Stomach (tissue), 9 donors: ENCODE data around the gene CPO. TPM values are rescaled to one million over a fixed set of nuclear protein-coding genes. Genes with fewer than 3 reads are reported as not detected.

Experiments used
- DNase-seq, 2 donors: peaks; one replicate each; pipeline versions ENCODE4 v3.0.0 to v3.0.0-alpha.2; 2013 to 2019
- H3K27ac ChIP-seq, 5 donors: fragments of 200-600 bp in 4 of 5; sonication (generic) in 4 of 5; one replicate each; pipeline ENCODE4 v1.5.1; 2013 to 2019; ENCODE audit warnings: mild to moderate bottlenecking in 1 of 5, moderate library complexity in 1 of 5
- H3K27me3 ChIP-seq, 3 donors: fragments of 200-600 bp; sonication (generic); one replicate each; pipeline ENCODE4 v1.5.1; 2017 to 2019; ENCODE audit warnings: mixed run types in 1 of 3
- H3K36me3 ChIP-seq, 4 donors: fragments of 200-600 bp; sonication (generic); 1 replicate in 3 of 4; 2 replicates in 1 of 4; pipeline ENCODE4 v1.5.1; 2016 to 2019
- H3K4me1 ChIP-seq, 4 donors: fragments of 200-600 bp; sonication (generic); one replicate each; pipeline ENCODE4 v1.5.1; 2016 to 2019
- H3K4me3 ChIP-seq, 4 donors: fragments of 200-600 bp; sonication (generic) in 3 of 4; one replicate each; pipeline ENCODE4 v1.5.1; 2016 to 2019; ENCODE audit warnings: mild to moderate bottlenecking in 1 of 4
- H3K9me3 ChIP-seq, 4 donors: fragments of 200-600 bp; sonication (generic); one replicate each; pipeline ENCODE4 v1.5.1; 2016 to 2019
- EP300 ChIP-seq: sonication (generic); formaldehyde crosslinking; IDR thresholded peaks from one replicate; pipeline ENCODE4 v1.6.1; 2017; ENCODE audit warnings: antibody characterized with exemption
- POLR2A ChIP-seq, 4 donors: fragments of 450-650 bp; IDR thresholded peaks; one replicate each; pipeline ENCODE4 v1.6.1; 2016; ENCODE audit warnings: antibody characterized with exemption in 4 of 4, control low read depth in 2 of 4, mild to moderate bottlenecking in 1 of 4, moderate library complexity in 1 of 4
- POLR2AphosphoS5 ChIP-seq, 3 donors: sonication (generic); formaldehyde crosslinking; IDR thresholded peaks; one replicate each; pipeline ENCODE4 v1.6.1; 2016; ENCODE audit warnings: antibody characterized with exemption in 3 of 3
- WGBS, 5 donors: extraction: QIAGEN DNeasy Blood & Tissue Kit in 3 of 5; methylation state at CpG; one replicate each; pipeline versions ENCODE4 v1.1.5 to v1.1.7; 2013 to 2018; 5-methylcytosine and 5-hydroxymethylcytosine counted together
- intact Hi-C: fragments of 100-400 bp; cut with DNase I; formaldehyde crosslinking; loops from one replicate; pipeline ENCODE4 v1.15.1; 2023; ENCODE audit warnings: low total_unique reads
- polyA plus RNA-seq, 3 donors: library from polyadenylated mRNA; stranded (reverse); fragments of 200-250 nt; gene quantifications; one replicate each; pipeline ENCODE4 v1.2.3, GENCODE V29; 2013
- total RNA-seq, 5 donors: library from RNA; depleted of rRNA; stranded (reverse); fragments of >200 nt; gene quantifications; one replicate each; pipeline versions ENCODE4 v1.1.0 to v1.2.3, GENCODE V29; 2014 to 2016
- TF ChIP-seq, protein P1 (sequence below), 7 experiments: fragments of 450-650 bp in 4 of 7; fragments of 200-600 bp in 3 of 7; sonication (generic) in 3 of 7; IDR thresholded peaks; one replicate each; pipeline ENCODE4 v1.5.1; 2016 to 2019; ENCODE audit warnings: antibody characterized with exemption in 7 of 7, control low read depth in 2 of 7, mild to moderate bottlenecking in 1 of 7
- donor health status: healthy with polysubstance abuse.
- donor health status: Bipolar disorder and iron deficiency.
- donor health status: healthy.

Gene CPO
- total and polyA plus RNA-seq, 8 donors, result 0.33 to 0.37 TPM; not detected in 6

DNA sequence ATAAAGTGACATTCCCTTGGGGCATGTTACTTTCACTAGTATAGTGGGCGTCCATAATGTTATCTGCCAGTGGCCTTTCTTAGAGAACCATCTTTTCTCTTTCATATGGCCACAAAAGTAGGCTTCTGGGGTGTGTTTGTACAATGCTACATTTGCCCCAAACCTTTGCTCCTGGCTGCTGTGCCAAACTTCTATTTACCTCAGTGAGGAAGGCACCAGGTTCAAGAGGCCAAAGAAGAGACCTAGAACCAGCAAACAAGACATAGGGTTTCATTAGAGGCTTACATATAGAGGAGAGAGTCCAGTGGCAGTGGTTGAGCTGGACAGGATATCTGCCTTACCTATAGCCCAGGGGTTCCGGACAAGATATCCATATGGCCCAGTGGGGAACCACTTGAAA is 48.5 kb downstream of the CPO start:
- Histone ChIP-seq H3K4me1 (peaks cover 0 to 18% (median 6%) of the 10 kb centered on the region in 4 donors), H3K36me3 (no peaks in the 10 kb centered on the region), H3K9me3 (no peaks in the 10 kb centered on the region), H3K27me3 (no peaks in the 10 kb centered on the region), H3K4me3 (no peak overlapping the region), H3K27ac (no peak overlapping the region)
- 88 to 100% (median 94%) methylated on average over 2 of the region's 2 CpGs for WGBS, 5 donors
- no peak for DNase-seq
- intact Hi-C loops, result loop anchor here (10.0 kb wide), 1 partner anchor 183 kb away; no protein-coding TSS in a partner anchor
- TF ChIP-seq, protein P1, sequence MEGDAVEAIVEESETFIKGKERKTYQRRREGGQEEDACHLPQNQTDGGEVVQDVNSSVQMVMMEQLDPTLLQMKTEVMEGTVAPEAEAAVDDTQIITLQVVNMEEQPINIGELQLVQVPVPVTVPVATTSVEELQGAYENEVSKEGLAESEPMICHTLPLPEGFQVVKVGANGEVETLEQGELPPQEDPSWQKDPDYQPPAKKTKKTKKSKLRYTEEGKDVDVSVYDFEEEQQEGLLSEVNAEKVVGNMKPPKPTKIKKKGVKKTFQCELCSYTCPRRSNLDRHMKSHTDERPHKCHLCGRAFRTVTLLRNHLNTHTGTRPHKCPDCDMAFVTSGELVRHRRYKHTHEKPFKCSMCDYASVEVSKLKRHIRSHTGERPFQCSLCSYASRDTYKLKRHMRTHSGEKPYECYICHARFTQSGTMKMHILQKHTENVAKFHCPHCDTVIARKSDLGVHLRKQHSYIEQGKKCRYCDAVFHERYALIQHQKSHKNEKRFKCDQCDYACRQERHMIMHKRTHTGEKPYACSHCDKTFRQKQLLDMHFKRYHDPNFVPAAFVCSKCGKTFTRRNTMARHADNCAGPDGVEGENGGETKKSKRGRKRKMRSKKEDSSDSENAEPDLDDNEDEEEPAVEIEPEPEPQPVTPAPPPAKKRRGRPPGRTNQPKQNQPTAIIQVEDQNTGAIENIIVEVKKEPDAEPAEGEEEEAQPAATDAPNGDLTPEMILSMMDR (IDR thresholded peaks at IDR 0.05), result no peak
- TF ChIP-seq EP300 (no peak), POLR2AphosphoS5 (IDR thresholded peaks at IDR 0.05) (no peak), POLR2A (IDR thresholded peaks at IDR 0.05) (no peak)

DNA sequence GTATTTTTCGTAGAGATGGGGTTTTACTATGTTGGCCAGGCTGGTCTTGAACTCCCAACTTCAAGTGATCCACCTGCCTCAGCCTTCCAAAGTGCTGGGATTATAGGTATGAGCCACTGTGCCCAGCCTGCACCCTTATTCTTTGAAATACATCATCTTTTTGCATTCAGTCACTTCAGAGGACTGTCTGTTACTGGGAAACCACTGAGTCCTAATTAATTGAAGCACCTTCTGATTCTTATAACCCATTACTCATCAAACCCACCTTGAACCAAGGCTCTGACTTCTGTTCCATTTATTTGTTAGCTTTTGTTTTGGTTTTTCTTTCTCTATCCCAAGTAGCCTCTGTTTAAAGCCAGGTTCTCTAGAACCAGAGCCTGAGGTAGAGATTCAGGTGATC is 49.6 kb downstream of the CPO start:
- H3K36me3 ChIP-seq, result no peaks in the 10 kb centered on the region
- H3K4me1 ChIP-seq, result peaks cover 0 to 8% (median 3%) of the 10 kb centered on the region in 4 donors
- H3K4me3 ChIP-seq, result no peak overlapping the region
- no peaks in the 10 kb centered on the region for H3K27me3 ChIP-seq
- H3K9me3 ChIP-seq, result no peaks in the 10 kb centered on the region
- DNase-seq, result no peak
- no peak overlapping the region for H3K27ac ChIP-seq
- WGBS, 5 donors, result 71 to 100% (median 86%) methylated on average over 1 of the region's 1 CpG
- intact Hi-C loops, result loop anchor here (10.0 kb wide), 1 partner anchor 184 kb away; no protein-coding TSS in a partner anchor
- TF ChIP-seq, protein P1 (IDR thresholded peaks at IDR 0.05), result no peak
- no peak for TF ChIP-seq EP300

DNA sequence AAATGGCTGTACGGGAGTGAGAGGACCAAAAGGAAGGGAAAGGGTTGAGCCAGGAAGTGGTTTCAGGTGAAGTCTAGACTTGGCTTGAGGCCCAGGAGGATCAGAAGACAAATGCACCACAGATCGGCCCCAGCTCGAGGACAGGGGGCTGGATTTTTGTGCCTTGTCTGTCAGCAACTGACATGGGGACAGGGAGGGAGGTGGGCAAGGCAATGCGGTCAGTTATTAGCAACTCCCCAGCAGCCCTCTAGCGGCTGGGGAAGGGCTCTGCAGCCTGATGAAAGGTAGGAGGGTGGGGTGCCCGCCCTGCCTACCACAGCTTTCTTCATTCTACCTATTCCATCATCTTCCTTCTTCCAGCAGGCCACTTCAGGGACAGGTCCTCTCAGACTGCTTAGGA is 50.0 kb downstream of the CPO start:
- DNase-seq, result peak; percentile 44 to 45
- no peak for TF ChIP-seq POLR2A (IDR thresholded peaks at IDR 0.05)
- TF ChIP-seq, protein P1 (IDR thresholded peaks at IDR 0.05), result peak in 5 of 7 experiments; percentile 47 to 81 (median 64)
- Histone ChIP-seq H3K27me3 (no peaks in the 10 kb centered on the region), H3K36me3 (no peaks in the 10 kb centered on the region), H3K9me3 (no peaks in the 10 kb centered on the region), H3K4me3 (no peak overlapping the region), H3K4me1 (peaks cover 0 to 6% (median 3%) of the 10 kb centered on the region in 4 donors), H3K27ac (no peak overlapping the region)
- intact Hi-C loops, result loop anchor here (10.0 kb wide), 1 partner anchor 185 kb away; no protein-coding TSS in a partner anchor
- WGBS, 5 donors, result 25 to 44% (median 30%) methylated on average over 6 of the region's 6 CpGs

DNA sequence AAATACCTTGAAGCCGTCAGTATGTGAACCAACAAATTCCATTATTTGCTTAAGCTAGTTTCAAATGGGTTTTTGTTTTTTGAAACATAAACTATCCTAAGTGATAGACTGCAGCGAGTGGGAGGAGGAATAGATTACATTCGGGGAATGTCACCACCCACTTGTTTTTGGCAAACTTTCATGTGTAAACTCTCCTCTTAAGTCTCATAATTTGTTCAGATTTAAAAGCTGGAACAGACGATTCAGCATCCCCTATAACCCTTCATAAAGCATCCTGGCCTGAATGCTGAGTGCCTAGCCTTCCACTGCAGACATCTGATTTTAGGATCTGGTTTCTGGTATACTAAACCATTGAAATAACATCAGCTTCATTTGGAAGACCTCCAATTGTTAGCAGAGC is 51.0 kb downstream of the CPO start:
- H3K36me3 ChIP-seq, result no peaks in the 10 kb centered on the region
- no peaks in the 10 kb centered on the region for H3K9me3 ChIP-seq
- WGBS, 5 donors, result 16 to 40% (median 19%) methylated on average over 4 of the region's 4 CpGs
- TF ChIP-seq EP300, result no peak
- TF ChIP-seq, protein P1 (IDR thresholded peaks at IDR 0.05), result no peak
- no peak for TF ChIP-seq POLR2A (IDR thresholded peaks at IDR 0.05)
- TF ChIP-seq POLR2AphosphoS5 (IDR thresholded peaks at IDR 0.05), result no peak
- H3K27me3 ChIP-seq, result no peaks in the 10 kb centered on the region
- H3K27ac ChIP-seq, result no peak overlapping the region
- H3K4me1 ChIP-seq, result peaks cover 0 to 6% (median 3%) of the 10 kb centered on the region in 4 donors
- DNase-seq, result peak in 1 of 2 donors; percentile 62
- intact Hi-C loops, result no loop called here
- H3K4me3 ChIP-seq, result no peak overlapping the region
